K562 (cell line): ENCODE data around the gene SERPINF2. TPM values are rescaled to one million over a fixed set of nuclear protein-coding genes. Genes with fewer than 3 reads are reported as not detected.

Experiments
- ATAC-seq: fragments of 200-7000 bp; cut with Tn5 transposase; 3 replicates; pipeline ENCODE4 v1.9.1; 2020; ENCODE audit warnings: moderate library complexity
- BruUV-seq: library from RNA; stranded (reverse); fragments of 400-500 nt; replicated peaks from 2 replicates; lab custom pipeline; 2021; lab: Mats Ljungman, UMichigan
- CTCF ChIA-PET: fragments of 300-600 bp; formaldehyde crosslinking; extraction: SDS; loops from one replicate; lab custom pipeline; 2021; ENCODE audit warnings: low intra/inter-chr PET ratio; lab: Yijun Ruan, JAX
- POLR2A ChIA-PET: fragments of 300-600, 350-650 bp; sonication (Branson Sonifier 250); formaldehyde crosslinking; extraction: SDS; loops from one replicate; lab custom pipeline; 2021; ENCODE audit warnings: antibody characterized with exemption, inconsistent platforms; lab: Yijun Ruan, JAX
- DNase-seq, 4 experiments: peaks; one replicate each; pipeline versions ENCODE4 v3.0.0 to v3.0.0-alpha.2; 2011 to 2018; ENCODE audit warnings: low spot score in 3 of 4, mixed read lengths in 3 of 4; ENCODE audit errors: extremely low read depth in 1 of 4
- FAIRE-seq: peaks from 2 replicates; lab custom pipeline; 2011; peaks lifted over from hg19 to GRCh38; lab: Jason Lieb, UNC
- H2AFZ ChIP-seq: 2 replicates; pipeline ENCODE4 v1.6.0; 2011; ENCODE audit warnings: low read depth, low read length, control low read depth, inconsistent platforms
- H3K27ac ChIP-seq: fragments of 200-600 bp; 3 replicates; pipeline ENCODE4 v1.8.0; 2011; ENCODE audit warnings: low read depth, mild to moderate bottlenecking, control low read depth, inconsistent platforms, low read length, moderate library complexity, mixed read lengths; ENCODE audit errors: extremely low read depth
- H3K27me3 ChIP-seq, 2 experiments: fragments of 300-600 bp in 1 of 2; 2 replicates in 1 of 2; 3 replicates in 1 of 2; pipeline versions ENCODE4 v1.6.0 to v1.8.0; 2011; ENCODE audit warnings: inconsistent platforms in 2 of 2, low read length in 2 of 2, mild to moderate bottlenecking in 1 of 2, mixed read lengths in 1 of 2, moderate library complexity in 1 of 2; ENCODE audit not compliant: control insufficient read depth in 2 of 2, insufficient read depth in 2 of 2
- H3K36me3 ChIP-seq: fragments of 300-600 bp; 3 replicates; pipeline ENCODE4 v1.8.0; 2011; ENCODE audit warnings: mild to moderate bottlenecking, low read length, inconsistent platforms; ENCODE audit not compliant: control insufficient read depth, insufficient read depth
- H3K4me1 ChIP-seq, 2 experiments: fragments of 200-600 bp in 1 of 2; replicated peaks in 1 of 2; 2 replicates in 1 of 2; 3 replicates in 1 of 2; pipeline versions ENCODE4 v1.5.1 to v1.8.0; 2011; ENCODE audit warnings: inconsistent platforms in 2 of 2, low read length in 2 of 2, mild to moderate bottlenecking in 1 of 2, mixed read lengths in 1 of 2, moderate library complexity in 1 of 2; ENCODE audit not compliant: control insufficient read depth in 2 of 2, insufficient read depth in 2 of 2
- H3K4me2 ChIP-seq: 2 replicates; pipeline ENCODE4 v1.6.1; 2011; ENCODE audit warnings: low read length, control low read depth, inconsistent platforms, mixed read lengths; ENCODE audit not compliant: insufficient read depth
- H3K4me3 ChIP-seq: fragments of 200-600 bp; sonication (generic), shearing (Covaris generic); 2 replicates; pipeline ENCODE4 v1.5.1; 2016; ENCODE audit warnings: control low read depth, inconsistent platforms
- H3K79me2 ChIP-seq: fragments of 200-600 bp; 3 replicates; pipeline ENCODE4 v1.8.0; 2011; ENCODE audit warnings: low read length, inconsistent platforms; ENCODE audit not compliant: control insufficient read depth, insufficient read depth
- H3K9ac ChIP-seq, 2 experiments: 2 replicates each; pipeline versions ENCODE4 v1.6.0 to v1.6.1; 2011; ENCODE audit warnings: low read depth in 2 of 2, low read length in 2 of 2, control low read depth in 1 of 2, inconsistent platforms in 1 of 2, mild to moderate bottlenecking in 1 of 2, mixed read lengths in 1 of 2; ENCODE audit not compliant: insufficient read depth in 1 of 2
- H3K9me1 ChIP-seq: one replicate; pipeline ENCODE4 v1.6.0; 2011; ENCODE audit warnings: inconsistent platforms, mild to moderate bottlenecking, low read length, moderate library complexity; ENCODE audit not compliant: control insufficient read depth, insufficient read depth
- H3K9me3 ChIP-seq: replicated peaks from 2 replicates; pipeline ENCODE4 v1.5.1; 2011; ENCODE audit warnings: low read depth, low read length, inconsistent platforms; ENCODE audit not compliant: control insufficient read depth, insufficient read depth
- H4K20me1 ChIP-seq: replicated peaks from 2 replicates; pipeline ENCODE4 v1.6.1; 2011; ENCODE audit warnings: low read length, inconsistent platforms, mixed read lengths; ENCODE audit not compliant: control insufficient read depth, insufficient read depth
- SIX5 ChIP-seq, 2 experiments: IDR thresholded peaks; 2 replicates each; pipeline ENCODE4 v1.6.1; 2011; ENCODE audit warnings: low read length in 2 of 2, borderline replicate concordance in 1 of 2, low read depth in 1 of 2, mild to moderate bottlenecking in 1 of 2, moderate library complexity in 1 of 2; ENCODE audit not compliant: insufficient read depth in 1 of 2
- WGBS: fragments of 100-300 bp; shearing (Covaris generic); methylation state at CpG from one replicate; pipeline ENCODE4 v1.1.6; 2016; ENCODE audit warnings: low coverage, mixed read lengths; ENCODE audit not compliant: insufficient coverage; ENCODE audit errors: missing lambda C conversion rate; 5-methylcytosine and 5-hydroxymethylcytosine counted together
- in situ Hi-C: fragments of 300-500 bp; cut with MboI; formaldehyde crosslinking; loops from 4 replicates; pipeline ENCODE4 v1.15.0; 2018; ENCODE audit warnings: inconsistent platforms, mixed read lengths
- intact Hi-C: fragments of 100-400 bp; cut with micrococcal nuclease; formaldehyde crosslinking; loops from 2 replicates; pipeline ENCODE4 v1.14.2; 2022
- polyA plus RNA-seq, 8 experiments: library from polyadenylated mRNA; depleted of rRNA in 4 of 8; stranded (reverse) in 5 of 8; unstranded in 3 of 8; fragments of >200 nt; fragmentation: Nextera tagmentation in 2 of 8; fragmentation: Illumina TruSeq in 1 of 8; extraction: Ambion mirVana in 2 of 8; extraction: Trizol in 1 of 8; gene quantifications; 2 replicates each; pipeline versions ENCODE4 v1.2.1 to v1.2.3, GENCODE V29; 2011 to 2014; ENCODE audit warnings: inconsistent platforms in 1 of 8, missing spikeins in 1 of 8
- total RNA-seq, 7 experiments: library from RNA; depleted of rRNA in 6 of 7; stranded (reverse); fragments of >200 nt in 6 of 7; fragmentation: Illumina TruSeq in 2 of 7; extraction: Trizol in 2 of 7; gene quantifications; 2 replicates each; pipeline versions ENCODE4 v1.2.1 to v1.2.3, GENCODE V29; 2011 to 2021; ENCODE audit warnings: low replicate concordance in 1 of 7
- TF ChIP-seq, protein P1 (sequence below), 2 experiments: fragments of 450-650 bp in 1 of 2; sonication (generic) in 1 of 2; formaldehyde crosslinking in 1 of 2; IDR thresholded peaks; 2 replicates each; pipeline versions ENCODE4 v1.7.1 to v1.9.0; 2016 to 2022; ENCODE audit warnings: inconsistent platforms in 1 of 2, mild to moderate bottlenecking in 1 of 2, missing genetic modification reagents in 1 of 2

The SERPINF2 gene
- total and polyA plus RNA-seq, 9 of the 15 experiments (the other 6 are each of a cell fraction or from before 2014, with no cell fraction given), result 0.22 TPM; not detected in 8

DNA sequence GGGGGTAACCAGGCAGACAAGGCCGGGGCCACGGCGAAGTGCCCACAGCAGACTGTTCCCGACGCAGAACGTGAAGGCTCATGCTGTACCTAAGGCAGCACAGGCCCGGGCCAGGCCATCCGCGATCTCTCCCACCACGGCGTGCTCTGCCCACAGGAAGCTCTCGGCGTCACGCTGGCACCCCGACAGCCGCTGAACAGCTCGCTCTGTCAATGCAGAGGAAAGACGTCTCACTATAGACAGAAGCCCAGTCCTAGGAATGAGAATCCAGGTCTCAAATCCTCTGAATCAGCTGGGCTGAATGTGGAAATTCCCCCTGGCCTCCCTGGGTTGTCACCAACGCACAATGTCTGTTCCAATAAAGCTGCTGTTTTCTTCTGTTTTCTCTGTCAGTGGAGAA lies 40.6 kb downstream of the SERPINF2 start:
- no peaks in the 10 kb centered on the region for H3K9me3 ChIP-seq
- H3K27me3 ChIP-seq, result no peaks in the 10 kb centered on the region
- no peak overlapping the region for H3K4me2 ChIP-seq
- no peak overlapping the region for H3K27ac ChIP-seq
- no peaks in the 10 kb centered on the region for H4K20me1 ChIP-seq
- no peak for ATAC-seq
- TF ChIP-seq, protein P1, sequence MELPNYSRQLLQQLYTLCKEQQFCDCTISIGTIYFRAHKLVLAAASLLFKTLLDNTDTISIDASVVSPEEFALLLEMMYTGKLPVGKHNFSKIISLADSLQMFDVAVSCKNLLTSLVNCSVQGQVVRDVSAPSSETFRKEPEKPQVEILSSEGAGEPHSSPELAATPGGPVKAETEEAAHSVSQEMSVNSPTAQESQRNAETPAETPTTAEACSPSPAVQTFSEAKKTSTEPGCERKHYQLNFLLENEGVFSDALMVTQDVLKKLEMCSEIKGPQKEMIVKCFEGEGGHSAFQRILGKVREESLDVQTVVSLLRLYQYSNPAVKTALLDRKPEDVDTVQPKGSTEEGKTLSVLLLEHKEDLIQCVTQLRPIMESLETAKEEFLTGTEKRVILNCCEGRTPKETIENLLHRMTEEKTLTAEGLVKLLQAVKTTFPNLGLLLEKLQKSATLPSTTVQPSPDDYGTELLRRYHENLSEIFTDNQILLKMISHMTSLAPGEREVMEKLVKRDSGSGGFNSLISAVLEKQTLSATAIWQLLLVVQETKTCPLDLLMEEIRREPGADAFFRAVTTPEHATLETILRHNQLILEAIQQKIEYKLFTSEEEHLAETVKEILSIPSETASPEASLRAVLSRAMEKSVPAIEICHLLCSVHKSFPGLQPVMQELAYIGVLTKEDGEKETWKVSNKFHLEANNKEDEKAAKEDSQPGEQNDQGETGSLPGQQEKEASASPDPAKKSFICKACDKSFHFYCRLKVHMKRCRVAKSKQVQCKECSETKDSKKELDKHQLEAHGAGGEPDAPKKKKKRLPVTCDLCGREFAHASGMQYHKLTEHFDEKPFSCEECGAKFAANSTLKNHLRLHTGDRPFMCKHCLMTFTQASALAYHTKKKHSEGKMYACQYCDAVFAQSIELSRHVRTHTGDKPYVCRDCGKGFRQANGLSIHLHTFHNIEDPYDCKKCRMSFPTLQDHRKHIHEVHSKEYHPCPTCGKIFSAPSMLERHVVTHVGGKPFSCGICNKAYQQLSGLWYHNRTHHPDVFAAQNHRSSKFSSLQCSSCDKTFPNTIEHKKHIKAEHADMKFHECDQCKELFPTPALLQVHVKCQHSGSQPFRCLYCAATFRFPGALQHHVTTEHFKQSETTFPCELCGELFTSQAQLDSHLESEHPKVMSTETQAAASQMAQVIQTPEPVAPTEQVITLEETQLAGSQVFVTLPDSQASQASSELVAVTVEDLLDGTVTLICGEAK (IDR thresholded peaks at IDR 0.05), result 0 out of 2 replicates have a peak, but pooled peaks have one; percentile 23
- TF ChIP-seq, protein P1 (CRISPR knock-in tag; IDR thresholded peaks at IDR 0.05), result no peak
- no peak for TF ChIP-seq SIX5 (IDR thresholded peaks at IDR 0.05; ENCODE audit: borderline replicate concordance in 1 of 2, insufficient read depth in 1 of 2, low read depth in 1 of 2, low read length in 2 of 2)
- no peak for DNase-seq
- POLR2A ChIA-PET, result interaction anchor here (0.6 to 1.0 kb wide), 4 partner anchors 13 to 70 kb away, joined by 3 to 4 read pairs (median 3); no protein-coding TSS in a partner anchor
- no peak for FAIRE-seq
- BruUV-seq, result no TSS peak
- WGBS, result 89% methylated on average over 19 of the region's 19 CpGs
- H3K9me1 ChIP-seq, result no peaks in the 10 kb centered on the region
- no peak overlapping the region for H3K4me3 ChIP-seq
- 0 out of 4 replicates have a peak overlapping the region, but pooled peaks of 1 of the 2 experiments have one; percentile 17 for H3K9ac ChIP-seq
- in situ Hi-C loops (no loop called here), intact Hi-C loops (loop anchor here (5.0 kb wide), 2 partner anchors 61 to 116 kb away; partner anchors contain the start of gene WDR81)
- H3K36me3 ChIP-seq, result peaks cover 57% of the 10 kb centered on the region
- peaks cover 5 to 8% of the 10 kb centered on the region in 2 experiments; a peak in 4 of 5 replicates for H3K4me1 ChIP-seq
- CTCF ChIA-PET, result interaction anchor here (2.1 to 2.4 kb wide), 2 partner anchors 62 to 114 kb away, joined by 7 to 10 read pairs; no protein-coding TSS in a partner anchor
- H2AFZ ChIP-seq, result no peak overlapping the region
- H3K79me2 ChIP-seq, result no peaks in the 10 kb centered on the region
